Measurements from ENCODE around the gene TRIM59.
"Not testable (repeated sequence)": the region's sequence is repeated elsewhere in the genome, so short reads cannot be mapped to it uniquely, and the experiment has no call there.

TRIM59 gene

GRCh38 chr3:160455846-160456245, 6.3 kb upstream of the TRIM59 start:
- DNase-seq (ENCODE audit: low read depth, low spot score), result no peak

GRCh38 chr3:160454995-160455394, 5.4 kb upstream of the TRIM59 start:
- no peak for DNase-seq (ENCODE audit: low read depth, low spot score)

- DNase-seq (ENCODE audit: low read depth, low spot score), result not testable (repeated sequence)
These were observed 2.7 kb upstream of the TRIM59 start for GRCh38 chr3:160452251-160452650.

GRCh38 chr3:160451602-160452001, 2.0 kb upstream of the TRIM59 start:
- no peak for DNase-seq (ENCODE audit: low read depth, low spot score)

- no peak for DNase-seq (ENCODE audit: low read depth, low spot score)
These were observed 1.3 kb upstream of the TRIM59 start for GRCh38 chr3:160450846-160451245.

GRCh38 chr3:160448845-160449635, 546 bp downstream of the TRIM59 start:
- DNase-seq (ENCODE audit: low read depth, low spot score), result no peak

GRCh38 chr3:160447544-160447943, 2.0 kb downstream of the TRIM59 start:
- DNase-seq (ENCODE audit: low read depth, low spot score), result no peak

GRCh38 chr3:160446522-160447056, 3.0 kb downstream of the TRIM59 start:
- DNase-seq (ENCODE audit: low read depth, low spot score), result no peak

GRCh38 chr3:160445854-160446253, 3.7 kb downstream of the TRIM59 start:
- DNase-seq (ENCODE audit: low read depth, low spot score), result no peak

- DNase-seq (ENCODE audit: low read depth, low spot score), result no peak
These were observed 5.2 kb downstream of the TRIM59 start for GRCh38 chr3:160444411-160444810.

- DNase-seq (ENCODE audit: low read depth, low spot score), result no peak
These were observed 8.9 kb downstream of the TRIM59 start for GRCh38 chr3:160440687-160441086.

- no peak for DNase-seq (ENCODE audit: low read depth, low spot score)
These were observed 12.5 kb downstream of the TRIM59 start for GRCh38 chr3:160437083-160437455.

- no peak for DNase-seq (ENCODE audit: low read depth, low spot score)
These were observed 13.8 kb downstream of the TRIM59 start for GRCh38 chr3:160435747-160436146.

- no peak for DNase-seq (ENCODE audit: low read depth, low spot score)
These were observed 14.5 kb downstream of the TRIM59 start for GRCh38 chr3:160435095-160435494.

- DNase-seq (ENCODE audit: low read depth, low spot score), result no peak
These were observed 15.5 kb downstream of the TRIM59 start for GRCh38 chr3:160434071-160434470.

GRCh38 chr3:160427832-160428424, 21.7 kb downstream of the TRIM59 start:
- no peak for DNase-seq (ENCODE audit: low read depth, low spot score)

GRCh38 chr3:160417311-160417710, 32.3 kb downstream of the TRIM59 start:
- DNase-seq (ENCODE audit: low read depth, low spot score), result no peak

- peak; percentile 25 for DNase-seq (ENCODE audit: low read depth, low spot score)
These were observed 35.9 kb downstream of the TRIM59 start for GRCh38 chr3:160413613-160414248.

- DNase-seq (ENCODE audit: low read depth, low spot score), result no peak
These were observed 37.1 kb downstream of the TRIM59 start for GRCh38 chr3:160412477-160412876.

GRCh38 chr3:160409812-160410610, 39.6 kb downstream of the TRIM59 start:
- DNase-seq (ENCODE audit: low read depth, low spot score), result no peak

- DNase-seq (ENCODE audit: low read depth, low spot score), result no peak
These were observed 45.7 kb downstream of the TRIM59 start for GRCh38 chr3:160403796-160404470.

All from activated naive CD8-positive, alpha-beta T cell treated with anti-CD3 and anti-CD28 coated beads, Interleukin-2, amount 50 U/mL, for 16 hours (primary cell).